ENCODE results near the gene MMP17.
"Not testable (repeated sequence)": the region's sequence is repeated elsewhere in the genome, so short reads cannot be mapped to it uniquely, and the experiment has no call there.

Gene MMP17

GRCh38 chr12:131872154-131873051 is 44.2 kb downstream of the MMP17 start:
- no peak for TF ChIP-seq CTCF (IDR thresholded peaks at IDR 0.05; ENCODE audit: borderline replicate concordance, insufficient read depth, low read depth, low read length)
- H3K4me3 ChIP-seq (ENCODE audit: low read depth, low read length), result no peak overlapping the region

GRCh38 chr12:131873293-131873692 is 45.1 kb downstream of the MMP17 start:
- no peak for TF ChIP-seq CTCF (IDR thresholded peaks at IDR 0.05; ENCODE audit: borderline replicate concordance, insufficient read depth, low read depth, low read length)

GRCh38 chr12:131874972-131875371 is 46.8 kb downstream of the MMP17 start:
- H3K4me3 ChIP-seq (ENCODE audit: low read depth, low read length), result not testable (repeated sequence)

More at GRCh38 chr12:131873293-131873692, 45.1 kb downstream of the MMP17 start:
- no peak overlapping the region for H3K4me3 ChIP-seq (ENCODE audit: low read depth, low read length)

- not testable (repeated sequence) for H3K4me3 ChIP-seq (ENCODE audit: low read depth, low read length)
Observed at GRCh38 chr12:131877216-131877615, 49.0 kb downstream of the MMP17 start.

GRCh38 chr12:131878436-131878835 is 50.2 kb downstream of the MMP17 start:
- H3K4me3 ChIP-seq (ENCODE audit: low read depth, low read length), result not testable (repeated sequence)

GRCh38 chr12:131882804-131883520 is 54.8 kb downstream of the MMP17 start:
- no peak for TF ChIP-seq CTCF (IDR thresholded peaks at IDR 0.05; ENCODE audit: borderline replicate concordance, insufficient read depth, low read depth, low read length)
- no peak overlapping the region for H3K4me3 ChIP-seq (ENCODE audit: low read depth, low read length)

- TF ChIP-seq CTCF (IDR thresholded peaks at IDR 0.05; ENCODE audit: borderline replicate concordance, insufficient read depth, low read depth, low read length), result no peak
- H3K4me3 ChIP-seq (ENCODE audit: low read depth, low read length), result no peak overlapping the region
Observed at GRCh38 chr12:131883521-131883900, 55.3 kb downstream of the MMP17 start.

GRCh38 chr12:131885076-131885475 is 56.9 kb downstream of the MMP17 start:
- H3K4me3 ChIP-seq (ENCODE audit: low read depth, low read length), result not testable (repeated sequence)

GRCh38 chr12:131885543-131886057 is 57.4 kb downstream of the MMP17 start:
- H3K4me3 ChIP-seq (ENCODE audit: low read depth, low read length), result no peak overlapping the region
- TF ChIP-seq CTCF (IDR thresholded peaks at IDR 0.05; ENCODE audit: borderline replicate concordance, insufficient read depth, low read depth, low read length), result no peak

GRCh38 chr12:131891722-131892121 is 63.5 kb downstream of the MMP17 start:
- H3K4me3 ChIP-seq (ENCODE audit: low read depth, low read length), result not testable (repeated sequence)
